ENCODE results near the gene CDK19.

DNA sequence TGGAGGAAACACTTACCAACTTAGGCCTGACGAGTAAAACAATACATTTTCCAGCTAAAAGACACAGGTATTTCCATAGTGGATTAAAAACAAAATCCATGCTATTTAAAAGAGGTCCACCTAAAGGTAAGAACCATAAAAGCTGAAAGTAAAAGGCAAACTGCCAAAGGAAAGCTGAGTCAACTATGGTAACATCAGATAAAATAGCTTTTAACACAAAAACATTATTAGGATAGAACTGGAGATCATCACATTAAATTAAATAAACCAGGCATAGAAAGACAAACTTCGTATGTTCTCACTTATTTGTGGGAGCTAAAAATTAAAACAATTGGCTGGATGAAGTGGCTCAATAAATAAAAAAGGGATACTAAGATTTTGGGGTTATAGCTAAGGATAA lies 172.1 kb downstream of the CDK19 start:
- no peak for TF ChIP-seq FOXK1 (CRISPR knock-in tag; IDR thresholded peaks at IDR 0.05)
- TF ChIP-seq, protein P1, sequence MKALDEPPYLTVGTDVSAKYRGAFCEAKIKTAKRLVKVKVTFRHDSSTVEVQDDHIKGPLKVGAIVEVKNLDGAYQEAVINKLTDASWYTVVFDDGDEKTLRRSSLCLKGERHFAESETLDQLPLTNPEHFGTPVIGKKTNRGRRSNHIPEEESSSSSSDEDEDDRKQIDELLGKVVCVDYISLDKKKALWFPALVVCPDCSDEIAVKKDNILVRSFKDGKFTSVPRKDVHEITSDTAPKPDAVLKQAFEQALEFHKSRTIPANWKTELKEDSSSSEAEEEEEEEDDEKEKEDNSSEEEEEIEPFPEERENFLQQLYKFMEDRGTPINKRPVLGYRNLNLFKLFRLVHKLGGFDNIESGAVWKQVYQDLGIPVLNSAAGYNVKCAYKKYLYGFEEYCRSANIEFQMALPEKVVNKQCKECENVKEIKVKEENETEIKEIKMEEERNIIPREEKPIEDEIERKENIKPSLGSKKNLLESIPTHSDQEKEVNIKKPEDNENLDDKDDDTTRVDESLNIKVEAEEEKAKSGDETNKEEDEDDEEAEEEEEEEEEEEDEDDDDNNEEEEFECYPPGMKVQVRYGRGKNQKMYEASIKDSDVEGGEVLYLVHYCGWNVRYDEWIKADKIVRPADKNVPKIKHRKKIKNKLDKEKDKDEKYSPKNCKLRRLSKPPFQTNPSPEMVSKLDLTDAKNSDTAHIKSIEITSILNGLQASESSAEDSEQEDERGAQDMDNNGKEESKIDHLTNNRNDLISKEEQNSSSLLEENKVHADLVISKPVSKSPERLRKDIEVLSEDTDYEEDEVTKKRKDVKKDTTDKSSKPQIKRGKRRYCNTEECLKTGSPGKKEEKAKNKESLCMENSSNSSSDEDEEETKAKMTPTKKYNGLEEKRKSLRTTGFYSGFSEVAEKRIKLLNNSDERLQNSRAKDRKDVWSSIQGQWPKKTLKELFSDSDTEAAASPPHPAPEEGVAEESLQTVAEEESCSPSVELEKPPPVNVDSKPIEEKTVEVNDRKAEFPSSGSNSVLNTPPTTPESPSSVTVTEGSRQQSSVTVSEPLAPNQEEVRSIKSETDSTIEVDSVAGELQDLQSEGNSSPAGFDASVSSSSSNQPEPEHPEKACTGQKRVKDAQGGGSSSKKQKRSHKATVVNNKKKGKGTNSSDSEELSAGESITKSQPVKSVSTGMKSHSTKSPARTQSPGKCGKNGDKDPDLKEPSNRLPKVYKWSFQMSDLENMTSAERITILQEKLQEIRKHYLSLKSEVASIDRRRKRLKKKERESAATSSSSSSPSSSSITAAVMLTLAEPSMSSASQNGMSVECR (CRISPR knock-in tag; IDR thresholded peaks at IDR 0.05; ENCODE audit: borderline replicate concordance): no peak
- TF ChIP-seq SP1 (CRISPR knock-in tag; conservative IDR thresholded peaks at IDR 0.05): no peak
- TF ChIP-seq ZNF512 (CRISPR knock-in tag; IDR thresholded peaks at IDR 0.05; ENCODE audit: borderline replicate concordance): no peak
- TF ChIP-seq MAX (CRISPR knock-in tag; IDR thresholded peaks at IDR 0.05): no peak
- no peak for TF ChIP-seq CTCF (IDR thresholded peaks at IDR 0.05)
- no peak for TF ChIP-seq ZNF281 (CRISPR knock-in tag; IDR thresholded peaks at IDR 0.05)
- no peak for TF ChIP-seq OVOL2 (CRISPR knock-in tag; IDR thresholded peaks at IDR 0.05; ENCODE audit: borderline replicate concordance)

All from WTC11 (cell line).